Activated T-helper 1 cell treated with anti-CD3 and anti-CD28 coated beads, Interleukin-12 subunit alpha, Interleukin-12 subunit beta, Interleukin-2, Interleukin-4 antibody, amounts not matched to agents 30 ng/mL and 10 ng/mL and 1 ng/mL, durations not matched to agents 14 hours and 24 hours and 36 hours (primary cell): ENCODE data around the gene RNF215. TPM values are rescaled to one million over a fixed set of nuclear protein-coding genes. Genes with fewer than 3 reads are reported as not detected.
"Not testable (repeated sequence)": the region's sequence is repeated elsewhere in the genome, so short reads cannot be mapped to it uniquely, and the experiment has no call there.

Source experiments
- DNase-seq: peaks from one replicate; pipeline ENCODE4 v3.0.0; 2021; ENCODE audit warnings: low spot score
- H3K27ac Mint-ChIP-seq: one replicate; pipeline ENCODE4 v1.8.0; 2021; ENCODE audit warnings: mild to moderate bottlenecking, mixed read lengths
- H3K27me3 Mint-ChIP-seq: one replicate; pipeline ENCODE4 v1.8.0; 2022; ENCODE audit warnings: mild to moderate bottlenecking, moderate library complexity, mixed read lengths; ENCODE audit not compliant: insufficient read depth
- H3K36me3 Mint-ChIP-seq: one replicate; pipeline ENCODE4 v1.8.0; 2021; ENCODE audit warnings: low read depth, mixed read lengths
- H3K4me1 Mint-ChIP-seq: one replicate; pipeline ENCODE4 v1.8.0; 2021; ENCODE audit warnings: low read depth, mixed read lengths
- H3K4me3 Mint-ChIP-seq: one replicate; pipeline ENCODE4 v1.8.0; 2021; ENCODE audit warnings: mild to moderate bottlenecking, moderate library complexity, mixed read lengths
- H3K9me3 Mint-ChIP-seq: one replicate; pipeline ENCODE4 v1.8.0; 2021; ENCODE audit warnings: mixed read lengths
- intact Hi-C: fragments of 100-400 bp; cut with micrococcal nuclease; formaldehyde crosslinking; loops from one replicate; pipeline ENCODE4 v1.15.1; 2024
- total RNA-seq: library from RNA; stranded (reverse); gene quantifications from 2 replicates; pipeline ENCODE4 v1.2.3, GENCODE V29; 2022

The RNF215 gene
- total RNA-seq, 1 donor from 2014 or later = 10.3 TPM

- intact Hi-C loops = loop anchor here (1.0 kb wide), 1 partner anchor 8 kb away; no protein-coding TSS in a partner anchor
- no peak for DNase-seq
- H3K27me3 Mint-ChIP-seq = no peaks in the 10 kb centered on the region
- no peaks in the 10 kb centered on the region for H3K9me3 Mint-ChIP-seq
- H3K27ac Mint-ChIP-seq = peak overlapping the region; percentile 82
- H3K36me3 Mint-ChIP-seq = peaks cover 64% of the 10 kb centered on the region
- peak overlapping the region; percentile 24 for H3K4me3 Mint-ChIP-seq
- H3K4me1 Mint-ChIP-seq = peaks cover 49% of the 10 kb centered on the region
Measured at GRCh38 chr22:30414525-30415047, 27.4 kb upstream of the RNF215 start.

GRCh38 chr22:30413745-30414524 is 26.7 kb upstream of the RNF215 start:
- no peaks in the 10 kb centered on the region for H3K9me3 Mint-ChIP-seq
- intact Hi-C loops = loop anchor here (1.0 kb wide), 1 partner anchor 8 kb away; no protein-coding TSS in a partner anchor
- peak overlapping the region; percentile 24 for H3K4me3 Mint-ChIP-seq
- no peaks in the 10 kb centered on the region for H3K27me3 Mint-ChIP-seq
- peaks cover 67% of the 10 kb centered on the region for H3K36me3 Mint-ChIP-seq
- H3K27ac Mint-ChIP-seq = peak overlapping the region; percentile 82
- no peak for DNase-seq
- peaks cover 49% of the 10 kb centered on the region for H3K4me1 Mint-ChIP-seq

- Mint-ChIP-seq H3K9me3 (no peaks in the 10 kb centered on the region), H3K4me3 (peak overlapping the region; percentile 0), H3K27ac (peak overlapping the region; percentile 82), H3K36me3 (peaks cover 69% of the 10 kb centered on the region), H3K4me1 (peaks cover 56% of the 10 kb centered on the region), H3K27me3 (no peaks in the 10 kb centered on the region)
- intact Hi-C loops = no loop called here
- DNase-seq = no peak
Measured at GRCh38 chr22:30413001-30413400, 25.8 kb upstream of the RNF215 start.

GRCh38 chr22:30411780-30412179 is 24.6 kb upstream of the RNF215 start:
- H3K36me3 Mint-ChIP-seq = peaks cover 66% of the 10 kb centered on the region

GRCh38 chr22:30408388-30409102 is 21.3 kb upstream of the RNF215 start:
- DNase-seq = no peak
- H3K27ac Mint-ChIP-seq = peak overlapping the region; percentile 7
- H3K27me3 Mint-ChIP-seq = no peaks in the 10 kb centered on the region
- peaks cover 27% of the 10 kb centered on the region for H3K4me1 Mint-ChIP-seq
- no peak overlapping the region for H3K4me3 Mint-ChIP-seq
- H3K36me3 Mint-ChIP-seq = peaks cover 52% of the 10 kb centered on the region
- H3K9me3 Mint-ChIP-seq = no peaks in the 10 kb centered on the region
- intact Hi-C loops = no loop called here

More at GRCh38 chr22:30411780-30412179, 24.6 kb upstream of the RNF215 start:
- Mint-ChIP-seq H3K27me3 (no peaks in the 10 kb centered on the region), H3K27ac (no peak overlapping the region), H3K4me1 (peaks cover 53% of the 10 kb centered on the region), H3K4me3 (no peak overlapping the region), H3K9me3 (no peaks in the 10 kb centered on the region)
- intact Hi-C loops = no loop called here
- DNase-seq = no peak

- Mint-ChIP-seq H3K27me3 (no peaks in the 10 kb centered on the region), H3K4me1 (peaks cover 15% of the 10 kb centered on the region), H3K27ac (no peak overlapping the region), H3K9me3 (no peaks in the 10 kb centered on the region), H3K4me3 (no peak overlapping the region), H3K36me3 (peaks cover 44% of the 10 kb centered on the region)
- intact Hi-C loops = no loop called here
- DNase-seq = no peak
Measured at GRCh38 chr22:30406400-30406799, 19.2 kb upstream of the RNF215 start.

GRCh38 chr22:30405731-30406130 is 18.5 kb upstream of the RNF215 start:
- Mint-ChIP-seq H3K9me3 (no peaks in the 10 kb centered on the region), H3K36me3 (peaks cover 38% of the 10 kb centered on the region), H3K27ac (no peak overlapping the region), H3K4me3 (no peak overlapping the region), H3K27me3 (no peaks in the 10 kb centered on the region), H3K4me1 (peaks cover 15% of the 10 kb centered on the region)
- DNase-seq = no peak
- intact Hi-C loops = no loop called here

- intact Hi-C loops = no loop called here
- no peak overlapping the region for H3K4me3 Mint-ChIP-seq
- no peak overlapping the region for H3K27ac Mint-ChIP-seq
- peaks cover 34% of the 10 kb centered on the region for H3K36me3 Mint-ChIP-seq
- no peaks in the 10 kb centered on the region for H3K9me3 Mint-ChIP-seq
- H3K4me1 Mint-ChIP-seq = peaks cover 15% of the 10 kb centered on the region
- H3K27me3 Mint-ChIP-seq = no peaks in the 10 kb centered on the region
- no peak for DNase-seq
Measured at GRCh38 chr22:30404307-30404706, 17.1 kb upstream of the RNF215 start.

GRCh38 chr22:30402766-30403104 is 15.5 kb upstream of the RNF215 start:
- Mint-ChIP-seq H3K36me3 (peaks cover 28% of the 10 kb centered on the region), H3K4me1 (peaks cover 23% of the 10 kb centered on the region)
- H3K27me3 Mint-ChIP-seq, DNase-seq, H3K9me3 Mint-ChIP-seq, H3K27ac Mint-ChIP-seq, H3K4me3 Mint-ChIP-seq, intact Hi-C loops: not testable (repeated sequence)

- no peaks in the 10 kb centered on the region for H3K27me3 Mint-ChIP-seq
- intact Hi-C loops = no loop called here
- no peak overlapping the region for H3K27ac Mint-ChIP-seq
- peaks cover 25% of the 10 kb centered on the region for H3K4me1 Mint-ChIP-seq
- peaks cover 26% of the 10 kb centered on the region for H3K36me3 Mint-ChIP-seq
- H3K9me3 Mint-ChIP-seq = no peaks in the 10 kb centered on the region
- DNase-seq = no peak
- H3K4me3 Mint-ChIP-seq = no peak overlapping the region
Measured at GRCh38 chr22:30402028-30402765, 15.0 kb upstream of the RNF215 start.

GRCh38 chr22:30401024-30401423 is 13.8 kb upstream of the RNF215 start:
- H3K27me3 Mint-ChIP-seq, DNase-seq, H3K4me3 Mint-ChIP-seq, intact Hi-C loops, H3K9me3 Mint-ChIP-seq, H3K27ac Mint-ChIP-seq: not testable (repeated sequence)
- Mint-ChIP-seq H3K4me1 (peaks cover 33% of the 10 kb centered on the region), H3K36me3 (peaks cover 21% of the 10 kb centered on the region)

- DNase-seq = no peak
- no peak overlapping the region for H3K27ac Mint-ChIP-seq
- intact Hi-C loops = no loop called here
- peaks cover 15% of the 10 kb centered on the region for H3K36me3 Mint-ChIP-seq
- H3K9me3 Mint-ChIP-seq = no peaks in the 10 kb centered on the region
- no peak overlapping the region for H3K4me3 Mint-ChIP-seq
- H3K4me1 Mint-ChIP-seq = peaks cover 38% of the 10 kb centered on the region
- H3K27me3 Mint-ChIP-seq = no peaks in the 10 kb centered on the region
Measured at GRCh38 chr22:30400159-30400558, 12.9 kb upstream of the RNF215 start.
